H1 (cell line): ENCODE measurements around the gene RND2. TPM values are rescaled to one million over a fixed set of nuclear protein-coding genes. Genes with fewer than 3 reads are reported as not detected.

Source experiments
- CTCF ChIA-PET: fragments of 300-600 bp; sonication (Branson Sonifier 250); formaldehyde crosslinking; loops from one replicate; lab custom pipeline; 2021; ENCODE audit not compliant: partially characterized antibody; lab: Charles Lee
- POLR2A ChIA-PET: fragments of 300-600 bp; sonication (Branson Sonifier 250); formaldehyde crosslinking; loops from one replicate; lab custom pipeline; 2021; ENCODE audit warnings: inconsistent platforms; ENCODE audit not compliant: partially characterized antibody; lab: Charles Lee
- DNase-seq, 2 experiments: peaks; one replicate each; pipeline versions ENCODE4 v3.0.0 to v3.0.0-alpha.2; 2010 to 2022; ENCODE audit warnings: low spot score in 2 of 2, low read depth in 1 of 2, mixed read lengths in 1 of 2
- FAIRE-seq: peaks from 2 replicates; lab custom pipeline; 2011; peaks lifted over from hg19 to GRCh38; lab: Jason Lieb, UNC
- H2AFZ ChIP-seq: 2 replicates; pipeline ENCODE4 v1.8.1; 2012; ENCODE audit warnings: low read length, inconsistent platforms
- H2AK5ac ChIP-seq: 2 replicates; pipeline ENCODE4 v1.6.1; 2013; ENCODE audit warnings: low read depth, low read length
- H2BK120ac ChIP-seq: replicated peaks from 2 replicates; pipeline ENCODE3; 2013; ENCODE audit warnings: low read depth, low read length, inconsistent platforms
- H2BK12ac ChIP-seq: 2 replicates; pipeline ENCODE4 v1.6.1; 2013; ENCODE audit warnings: low read depth, low read length
- H2BK15ac ChIP-seq: 2 replicates; pipeline ENCODE4 v1.6.1; 2013; ENCODE audit warnings: low read length
- H2BK20ac ChIP-seq: 2 replicates; pipeline ENCODE4 v1.6.1; 2013; ENCODE audit warnings: low read length
- H2BK5ac ChIP-seq: 2 replicates; pipeline ENCODE4 v1.6.1; 2013; ENCODE audit warnings: low read depth, low read length
- H3K14ac ChIP-seq: 2 replicates; pipeline ENCODE4 v1.6.1; 2013; ENCODE audit warnings: inconsistent platforms; ENCODE audit not compliant: insufficient read length
- H3K18ac ChIP-seq: 2 replicates; pipeline ENCODE4 v1.6.1; 2013; ENCODE audit warnings: low read length; ENCODE audit errors: extremely low read depth
- H3K23ac ChIP-seq: 2 replicates; pipeline ENCODE4 v1.6.1; 2013; ENCODE audit warnings: inconsistent platforms; ENCODE audit not compliant: insufficient read length
- H3K23me2 ChIP-seq: 2 replicates; pipeline ENCODE4 v1.6.1; 2013; ENCODE audit warnings: low read depth, low read length
- H3K27ac ChIP-seq: 2 replicates; pipeline ENCODE4 v1.6.1; 2011; ENCODE audit warnings: low read depth, low read length, inconsistent platforms
- H3K27me3 ChIP-seq, 4 experiments: replicated peaks in 1 of 4; 1 replicate in 1 of 4; 2 replicates in 3 of 4; pipeline versions ENCODE4 v1.6.1 to v1.8.1; 2011 to 2013; ENCODE audit warnings: low read length in 3 of 4, mild to moderate bottlenecking in 3 of 4, inconsistent platforms in 2 of 4, mixed read lengths in 2 of 4, moderate library complexity in 1 of 4; ENCODE audit not compliant: control insufficient read depth in 3 of 4, insufficient read depth in 3 of 4; ENCODE audit errors: extremely low read depth in 1 of 4
- H3K36me3 ChIP-seq, 4 experiments: 2 replicates each; pipeline versions ENCODE4 v1.6.1 to v1.8.1; 2011 to 2013; ENCODE audit warnings: mild to moderate bottlenecking in 4 of 4, low read length in 3 of 4, moderate library complexity in 2 of 4, control low read depth in 1 of 4, inconsistent platforms in 1 of 4; ENCODE audit not compliant: insufficient read depth in 4 of 4, control insufficient read depth in 2 of 4
- H3K4ac ChIP-seq: replicated peaks from 2 replicates; pipeline ENCODE3; 2013; ENCODE audit warnings: low read length, low read depth, mixed read lengths, inconsistent platforms; ENCODE audit not compliant: insufficient read length
- H3K4me1 ChIP-seq, 4 experiments: replicated peaks in 1 of 4; 1 replicate in 1 of 4; 2 replicates in 3 of 4; pipeline versions ENCODE4 v1.6.1 to v1.8.1; 2011 to 2013; ENCODE audit warnings: low read length in 3 of 4, inconsistent platforms in 2 of 4, mixed read lengths in 1 of 4; ENCODE audit not compliant: insufficient read depth in 4 of 4, control insufficient read depth in 3 of 4
- H3K4me2 ChIP-seq, 2 experiments: 2 replicates each; pipeline versions ENCODE4 v1.6.1 to v1.8.1; 2011 to 2013; ENCODE audit warnings: low read depth in 2 of 2, low read length in 2 of 2, control low read depth in 1 of 2, inconsistent platforms in 1 of 2, mild to moderate bottlenecking in 1 of 2; ENCODE audit not compliant: insufficient read depth in 1 of 2
- H3K4me3 ChIP-seq, 4 experiments: fragments of 200-600, 300-600 bp in 1 of 4; sonication (generic), shearing (Covaris generic), sonication (Bioruptor Twin) in 1 of 4; 2 replicates each; pipeline versions ENCODE4 v1.5.1 to v1.8.1; 2011 to 2016; ENCODE audit warnings: low read length in 4 of 4, low read depth in 3 of 4, control low read depth in 2 of 4, inconsistent platforms in 2 of 4, mild to moderate bottlenecking in 2 of 4, mixed read lengths in 1 of 4, moderate library complexity in 1 of 4; ENCODE audit not compliant: insufficient read depth in 2 of 4; ENCODE audit errors: extremely low read depth in 1 of 4
- H3K56ac ChIP-seq: replicated peaks from 2 replicates; pipeline ENCODE3; 2013; ENCODE audit warnings: low read depth, mild to moderate bottlenecking, mixed read lengths, low read length, inconsistent platforms; ENCODE audit not compliant: insufficient read length
- H3K79me1 ChIP-seq: 2 replicates; pipeline ENCODE4 v1.6.1; 2013; ENCODE audit warnings: low read depth, low read length, control low read depth
- H3K79me2 ChIP-seq, 2 experiments: 2 replicates each; pipeline versions ENCODE4 v1.6.1 to v1.8.1; 2012 to 2013; ENCODE audit warnings: low read length in 2 of 2, mild to moderate bottlenecking in 2 of 2, inconsistent platforms in 1 of 2; ENCODE audit not compliant: insufficient read depth in 2 of 2, control insufficient read depth in 1 of 2
- H3K9ac ChIP-seq, 4 experiments: replicated peaks in 1 of 4; 1 replicate in 1 of 4; 2 replicates in 3 of 4; pipeline versions ENCODE4 v1.6.1 to v1.8.1; 2011 to 2013; ENCODE audit warnings: low read depth in 3 of 4, low read length in 3 of 4, control low read depth in 2 of 4, mild to moderate bottlenecking in 2 of 4, moderate library complexity in 2 of 4, inconsistent platforms in 1 of 4; ENCODE audit errors: extremely low read depth in 1 of 4
- H3K9me3 ChIP-seq, 2 experiments: 2 replicates each; pipeline versions ENCODE4 v1.6.1 to v1.8.1; 2012 to 2013; ENCODE audit warnings: mild to moderate bottlenecking in 2 of 2, moderate library complexity in 2 of 2, control low read depth in 1 of 2, inconsistent platforms in 1 of 2, low read depth in 1 of 2, low read length in 1 of 2, mixed read lengths in 1 of 2; ENCODE audit not compliant: insufficient read depth in 2 of 2
- H4K20me1 ChIP-seq, 2 experiments: replicated peaks in 1 of 2; 2 replicates each; pipeline versions ENCODE3 to v1.8.1; 2011 to 2013; ENCODE audit warnings: inconsistent platforms in 2 of 2, low read length in 2 of 2, mild to moderate bottlenecking in 1 of 2; ENCODE audit not compliant: insufficient read depth in 2 of 2, control insufficient read depth in 1 of 2
- H4K5ac ChIP-seq: 2 replicates; pipeline ENCODE4 v1.6.1; 2013; ENCODE audit warnings: low read length, low read depth, mixed read lengths, inconsistent platforms; ENCODE audit not compliant: insufficient read length
- H4K8ac ChIP-seq: 2 replicates; pipeline ENCODE4 v1.8.0; 2013; ENCODE audit warnings: mild to moderate bottlenecking, moderate library complexity, low read length, inconsistent platforms; ENCODE audit not compliant: insufficient read depth; ENCODE audit errors: extremely low read depth
- H4K91ac ChIP-seq: replicated peaks from 2 replicates; pipeline ENCODE3; 2013; ENCODE audit warnings: low read length, mixed read lengths, inconsistent platforms; ENCODE audit not compliant: insufficient read length
- CHD2 ChIP-seq: IDR thresholded peaks from 2 replicates; pipeline ENCODE4 v1.6.1; 2012; ENCODE audit warnings: low read length, improper control_type of control experiment
- HDAC6 ChIP-seq: IDR thresholded peaks from one replicate; pipeline ENCODE4 v1.7.1; 2012; ENCODE audit warnings: low read depth, mild to moderate bottlenecking, inconsistent platforms, low read length, moderate library complexity
- KDM4A ChIP-seq: IDR thresholded peaks from one replicate; pipeline ENCODE4 v1.7.1; 2012; ENCODE audit warnings: low read depth, mild to moderate bottlenecking, moderate library complexity, low read length, inconsistent platforms; ENCODE audit not compliant: severe bottlenecking
- POLR2AphosphoS5 ChIP-seq: IDR thresholded peaks from 2 replicates; pipeline ENCODE4 v1.6.1; 2011; ENCODE audit warnings: low read depth, low read length
- RNF2 ChIP-seq: fragments of 200-900, 300-1000 bp; sonication (generic); IDR thresholded peaks from 2 replicates; pipeline ENCODE4 v1.7.1; 2016; ENCODE audit warnings: borderline replicate concordance, low read depth, mild to moderate bottlenecking, antibody characterized with exemption, low read length; ENCODE audit not compliant: poor library complexity, severe bottlenecking; ENCODE audit errors: missing control alignments
- SIX5 ChIP-seq: IDR thresholded peaks from 2 replicates; pipeline ENCODE4 v1.6.1; 2011; ENCODE audit warnings: mild to moderate bottlenecking, low read depth, low read length
- TAF1 ChIP-seq: IDR thresholded peaks from 2 replicates; pipeline ENCODE4 v1.6.1; 2011; ENCODE audit warnings: mild to moderate bottlenecking, low read depth, low read length
- WGBS, 2 experiments: shearing (Covaris generic) in 1 of 2; methylation state at CpG; one replicate each; pipeline versions ENCODE4 v1.1.6 to v1.1.7; 2013 to 2015; ENCODE audit warnings: low lambda C conversion rate in 2 of 2, mixed read lengths in 2 of 2, inconsistent platforms in 1 of 2, low coverage in 1 of 2, missing lambda C conversion rate in 1 of 2; ENCODE audit not compliant: insufficient replicate concordance in 2 of 2, insufficient coverage in 1 of 2, insufficient read length in 1 of 2; ENCODE audit errors: extremely low coverage in 1 of 2, missing lambda C conversion rate in 1 of 2; 5-methylcytosine and 5-hydroxymethylcytosine counted together
- polyA plus RNA-seq, 7 experiments: library from polyadenylated mRNA; depleted of rRNA in 3 of 7; stranded (reverse) in 5 of 7; unstranded in 2 of 7; fragments of >200 nt in 5 of 7; fragments of 200-250 nt in 2 of 7; gene quantifications; 1 replicate in 5 of 7; 2 replicates in 1 of 7; 4 replicates in 1 of 7; pipeline versions ENCODE4 v1.2.1 to v1.2.3, GENCODE V29; 2011 to 2013; ENCODE audit warnings: missing spikeins in 2 of 7, mixed read lengths in 2 of 7
- total RNA-seq: library from RNA; stranded (reverse); fragmentation: NEBNext Ultra II Directional; extraction: Animal tissue kit (Norgen Biotek cat#: 25700); gene quantifications from 2 replicates; pipeline ENCODE4 v1.2.1, GENCODE V29; 2021

Gene RND2
- total and polyA plus RNA-seq, 2 of the 8 experiments (the other 6 are each of a cell fraction or from before 2014, with no cell fraction given) = 51.3 to 61.4 TPM

GRCh38 chr17:43016216-43016615 is 8.8 kb upstream of the RND2 start:
- 0 out of 2 replicates have a peak overlapping the region, but pooled peaks have one; percentile 54 for H2BK5ac ChIP-seq
- no peak overlapping the region for H3K27ac ChIP-seq
- H3K27me3 ChIP-seq = no peaks in the 10 kb centered on the region
- no peak overlapping the region for H3K56ac ChIP-seq
- H3K18ac ChIP-seq = no peak overlapping the region
- H3K23me2 ChIP-seq = peaks cover 4% of the 10 kb centered on the region; the same call in 1 of the 2 replicates
- no peak overlapping the region for H2BK15ac ChIP-seq
- peaks cover 20% of the 10 kb centered on the region for H3K79me1 ChIP-seq
- no peak overlapping the region for H4K8ac ChIP-seq
- ChIA-PET CTCF (no interaction called here), POLR2A (interaction anchor here (1.1 to 7.5 kb wide), 4 partner anchors 11 to 299 kb away, joined by 3 to 104 read pairs (median 24); partner anchors contain the start of genes IFI35 and RPL27)
- TF ChIP-seq TAF1 (no peak), KDM4A (no peak), CHD2 (no peak), SIX5 (no peak), POLR2AphosphoS5 (no peak), HDAC6 (no peak), RNF2 (no peak)
- H4K91ac ChIP-seq = no peak overlapping the region
- no peak overlapping the region for H2BK120ac ChIP-seq
- no peaks in the 10 kb centered on the region for H3K9me3 ChIP-seq
- peaks cover 0 to 34% of the 10 kb centered on the region in 2 experiments; a peak in 3 of 4 replicates for H3K79me2 ChIP-seq
- WGBS, 2 experiments = 95% methylated on average over 3 of the region's 7 CpGs; no CpG with 5 or more reads in 1 of the 2 experiments
- H3K4me3 ChIP-seq = no peak overlapping the region
- H3K14ac ChIP-seq = no peak overlapping the region
- H3K4me2 ChIP-seq = no peak overlapping the region
- no peak overlapping the region for H2BK20ac ChIP-seq
- H4K5ac ChIP-seq = no peak overlapping the region
- DNase-seq (no peak), FAIRE-seq (no peak)
- no peak overlapping the region for H3K9ac ChIP-seq
- H3K36me3 ChIP-seq = peaks cover 6 to 39% (median 12%) of the 10 kb centered on the region in 4 experiments; a peak in 7 of 8 replicates
- H2BK12ac ChIP-seq = no peak overlapping the region
- peaks cover 6 to 18% (median 12%) of the 10 kb centered on the region in 4 experiments for H3K4me1 ChIP-seq
- H3K23ac ChIP-seq = no peak overlapping the region
- no peak overlapping the region for H2AFZ ChIP-seq
- H3K4ac ChIP-seq = no peak overlapping the region
- H2AK5ac ChIP-seq = no peak overlapping the region
- peaks cover 12% of the 10 kb centered on the region in 2 experiments for H4K20me1 ChIP-seq
